Activated CD4-positive, alpha-beta memory T cell treated with anti-CD3 and anti-CD28 coated beads, Interleukin-2, amount 10 ng/mL, durations not matched to agents 7 days and 5 days (primary cell): ENCODE measurements around the gene MARCHF3. TPM values are rescaled to one million over a fixed set of nuclear protein-coding genes. Genes with fewer than 3 reads are reported as not detected.

Source experiments
- CTCF ChIA-PET: fragments of 350-600 bp; sonication (Branson Sonifier 250); formaldehyde crosslinking; loops from one replicate; lab custom pipeline; 2021; ENCODE audit warnings: antibody characterized with exemption, inconsistent platforms; lab: Charles Lee
- POLR2A ChIA-PET: fragments of 350-600 bp; sonication (Branson Sonifier 250); formaldehyde crosslinking; loops from one replicate; lab custom pipeline; 2021; ENCODE audit warnings: antibody characterized with exemption; lab: Charles Lee
- DNase-seq: peaks from one replicate; pipeline ENCODE4 v3.0.0-alpha.2; 2020
- H3K27ac Mint-ChIP-seq: one replicate; pipeline ENCODE4 v1.8.0; 2021; ENCODE audit warnings: mild to moderate bottlenecking, mixed read lengths
- H3K27me3 Mint-ChIP-seq: one replicate; pipeline ENCODE4 v1.8.0; 2021; ENCODE audit warnings: mixed read lengths
- H3K36me3 Mint-ChIP-seq: one replicate; pipeline ENCODE4 v1.8.0; 2021; ENCODE audit warnings: low read depth, mixed read lengths
- H3K4me1 Mint-ChIP-seq: one replicate; pipeline ENCODE4 v1.8.0; 2021; ENCODE audit warnings: mixed read lengths
- H3K4me3 Mint-ChIP-seq: one replicate; pipeline ENCODE4 v1.8.0; 2021; ENCODE audit warnings: mild to moderate bottlenecking, mixed read lengths
- H3K9me3 Mint-ChIP-seq: one replicate; pipeline ENCODE4 v1.8.0; 2021; ENCODE audit warnings: mixed read lengths
- total RNA-seq, 2 experiments: library from RNA; stranded (reverse); gene quantifications; one replicate each; pipeline ENCODE4 v1.2.3, GENCODE V29; 2021

MARCHF3 gene
- total RNA-seq, 2 experiments from 2014 or later, result 0.68 to 0.70 TPM

DNA sequence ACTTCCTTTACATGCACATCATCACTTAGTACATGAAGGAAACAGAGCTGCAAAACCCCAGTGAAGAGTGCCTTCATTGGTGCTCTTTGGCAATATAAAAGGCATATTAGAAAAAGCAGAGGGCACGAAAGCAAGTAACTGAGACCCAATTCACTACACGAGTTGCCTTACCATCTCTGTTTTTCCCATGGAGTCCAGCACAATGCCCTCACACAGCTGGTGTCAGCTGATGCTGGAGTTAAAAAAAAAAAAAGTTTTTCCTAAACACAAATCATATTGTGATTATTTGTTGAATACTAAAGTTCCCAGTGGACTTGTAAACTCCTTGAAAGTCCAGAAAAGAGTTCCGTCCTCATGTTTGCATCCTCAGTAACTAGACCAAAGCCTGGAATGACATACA lies 25.6 kb downstream of the MARCHF3 start:
- no peak for DNase-seq
- ChIA-PET POLR2A (no interaction called here), CTCF (no interaction called here)

GRCh38 chr5:127003798-127004495 lies 26.4 kb downstream of the MARCHF3 start:
- H3K4me1 Mint-ChIP-seq, result no peaks in the 10 kb centered on the region
- POLR2A ChIA-PET, result no interaction called here
- H3K9me3 Mint-ChIP-seq, result no peaks in the 10 kb centered on the region
- no peak overlapping the region for H3K27ac Mint-ChIP-seq
- no peaks in the 10 kb centered on the region for H3K36me3 Mint-ChIP-seq
- CTCF ChIA-PET, result no interaction called here
- H3K27me3 Mint-ChIP-seq, result no peaks in the 10 kb centered on the region
- DNase-seq, result no peak
- no peak overlapping the region for H3K4me3 Mint-ChIP-seq

More for the DNA sequence above, 25.6 kb downstream of the MARCHF3 start:
- no peak overlapping the region for H3K27ac Mint-ChIP-seq
- H3K4me1 Mint-ChIP-seq, result no peaks in the 10 kb centered on the region
- H3K9me3 Mint-ChIP-seq, result no peaks in the 10 kb centered on the region
- H3K36me3 Mint-ChIP-seq, result no peaks in the 10 kb centered on the region
- no peak overlapping the region for H3K4me3 Mint-ChIP-seq
- no peaks in the 10 kb centered on the region for H3K27me3 Mint-ChIP-seq

DNA sequence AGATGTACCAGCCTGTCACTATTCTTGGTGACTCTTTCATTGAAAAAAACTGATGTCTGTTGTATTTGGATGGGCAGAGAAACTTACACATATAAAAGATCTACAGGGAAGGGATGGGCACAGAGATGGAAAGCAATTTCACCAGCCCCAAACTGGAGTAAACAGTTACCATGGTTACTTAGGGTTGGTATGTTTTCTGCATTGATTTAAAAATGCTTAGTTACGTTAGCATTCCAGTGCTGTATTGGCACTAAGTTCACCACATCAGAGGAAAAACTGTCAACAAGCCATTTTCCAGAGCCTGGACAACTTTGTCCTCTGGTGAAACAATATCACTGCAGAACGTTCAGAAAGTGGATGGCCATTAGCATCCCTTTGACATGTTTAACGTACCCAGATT lies 28.0 kb downstream of the MARCHF3 start:
- CTCF ChIA-PET, result no interaction called here
- Mint-ChIP-seq H3K9me3 (no peaks in the 10 kb centered on the region), H3K27ac (no peak overlapping the region), H3K4me3 (no peak overlapping the region), H3K27me3 (no peaks in the 10 kb centered on the region), H3K36me3 (no peaks in the 10 kb centered on the region), H3K4me1 (no peaks in the 10 kb centered on the region)
- POLR2A ChIA-PET, result no interaction called here
- DNase-seq, result no peak

DNA sequence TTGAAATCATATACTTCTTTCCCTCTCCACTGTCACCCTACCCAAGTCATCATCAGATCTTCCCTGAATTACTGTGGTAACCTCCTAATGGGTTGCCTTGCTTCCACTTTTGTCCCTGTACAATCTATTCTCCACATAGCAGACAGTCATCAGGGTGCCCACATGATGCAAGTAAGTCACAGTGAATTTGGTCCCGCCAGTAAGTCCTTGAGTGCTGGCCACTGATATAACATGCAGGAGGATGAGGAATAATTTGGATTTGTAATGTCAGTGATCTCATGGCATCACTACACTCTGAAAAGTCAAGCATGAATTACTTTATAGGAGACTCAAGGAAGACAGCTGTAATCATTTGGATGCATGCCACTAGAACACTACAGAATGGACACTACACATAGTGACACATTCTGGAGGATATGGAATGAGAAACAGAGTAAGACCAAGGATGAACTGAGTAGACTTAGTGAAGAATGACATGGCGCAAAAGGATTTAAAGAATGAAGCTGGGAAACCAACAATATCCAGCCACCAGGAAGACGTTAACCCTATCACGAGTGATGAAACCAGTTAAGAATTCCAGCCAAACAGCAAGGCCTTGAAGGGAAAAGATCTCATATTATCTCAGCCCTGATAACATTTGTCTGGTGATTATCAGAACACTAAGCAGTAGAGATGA lies 28.6 kb downstream of the MARCHF3 start:
- CTCF ChIA-PET, result no interaction called here
- Mint-ChIP-seq H3K4me3 (no peak overlapping the region), H3K27ac (no peak overlapping the region), H3K27me3 (no peaks in the 10 kb centered on the region), H3K9me3 (no peaks in the 10 kb centered on the region), H3K36me3 (no peaks in the 10 kb centered on the region), H3K4me1 (no peaks in the 10 kb centered on the region)
- DNase-seq, result no peak
- POLR2A ChIA-PET, result no interaction called here

DNA sequence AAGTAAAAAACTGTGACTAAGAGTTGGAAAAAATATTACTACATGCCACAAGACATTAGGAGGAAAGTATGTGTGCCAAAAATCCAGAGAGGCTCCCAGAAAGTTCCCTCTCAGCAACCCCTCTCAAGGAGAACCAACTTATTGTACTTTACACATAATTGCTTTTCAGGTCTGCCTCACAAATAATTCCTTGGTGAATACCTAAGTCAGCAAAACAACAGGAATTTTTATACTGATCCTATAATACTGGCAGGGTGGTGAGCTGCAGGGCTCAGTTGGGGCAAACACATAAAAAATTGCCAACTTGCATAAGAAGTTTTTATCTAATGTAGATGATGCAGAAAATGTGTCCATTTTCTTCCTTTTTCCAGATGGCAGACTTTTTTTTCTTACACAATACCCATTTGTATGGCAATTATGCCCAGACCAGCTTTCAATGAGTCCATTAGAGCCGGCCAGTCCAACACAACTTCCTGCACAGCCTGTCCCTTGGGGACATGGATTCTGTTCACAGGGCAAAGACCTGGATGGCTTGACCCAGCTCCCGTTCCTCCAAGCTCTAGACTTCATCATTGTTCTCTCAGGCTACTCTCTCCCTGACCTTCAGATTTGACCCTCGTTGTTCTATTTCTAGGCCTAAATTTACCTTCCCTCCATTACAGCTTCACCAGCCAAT lies 31.3 kb downstream of the MARCHF3 start:
- no peaks in the 10 kb centered on the region for H3K27me3 Mint-ChIP-seq
- no peak overlapping the region for H3K27ac Mint-ChIP-seq
- POLR2A ChIA-PET, result no interaction called here
- no peaks in the 10 kb centered on the region for H3K9me3 Mint-ChIP-seq
- no peaks in the 10 kb centered on the region for H3K4me1 Mint-ChIP-seq
- no peak overlapping the region for H3K4me3 Mint-ChIP-seq
- DNase-seq, result no peak
- H3K36me3 Mint-ChIP-seq, result no peaks in the 10 kb centered on the region
- CTCF ChIA-PET, result no interaction called here

DNA sequence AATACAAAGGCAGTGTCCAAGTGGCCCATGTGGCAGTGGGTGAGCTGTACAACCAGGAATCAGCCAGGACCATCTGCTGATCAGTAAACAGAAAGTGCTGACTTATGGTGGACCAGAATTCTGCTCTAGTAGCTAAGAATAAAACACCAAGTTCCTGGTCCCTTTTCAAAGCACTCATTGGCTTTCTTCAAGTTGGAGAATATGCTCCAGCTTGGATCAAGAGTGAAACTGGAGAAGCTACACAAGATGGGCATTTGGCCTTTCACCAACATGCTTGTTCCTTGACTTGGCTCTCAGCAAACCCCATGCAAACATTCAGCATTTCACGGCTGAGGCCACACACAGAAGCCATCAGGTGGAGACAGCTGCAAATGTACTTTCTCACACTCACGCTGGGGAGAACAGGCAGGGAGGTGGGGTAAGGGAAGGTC lies 32.1 kb downstream of the MARCHF3 start:
- Mint-ChIP-seq H3K4me1 (no peaks in the 10 kb centered on the region), H3K36me3 (no peaks in the 10 kb centered on the region), H3K9me3 (no peaks in the 10 kb centered on the region), H3K4me3 (no peak overlapping the region), H3K27me3 (no peaks in the 10 kb centered on the region), H3K27ac (no peak overlapping the region)
- POLR2A ChIA-PET, result no interaction called here
- CTCF ChIA-PET, result no interaction called here
- no peak for DNase-seq

DNA sequence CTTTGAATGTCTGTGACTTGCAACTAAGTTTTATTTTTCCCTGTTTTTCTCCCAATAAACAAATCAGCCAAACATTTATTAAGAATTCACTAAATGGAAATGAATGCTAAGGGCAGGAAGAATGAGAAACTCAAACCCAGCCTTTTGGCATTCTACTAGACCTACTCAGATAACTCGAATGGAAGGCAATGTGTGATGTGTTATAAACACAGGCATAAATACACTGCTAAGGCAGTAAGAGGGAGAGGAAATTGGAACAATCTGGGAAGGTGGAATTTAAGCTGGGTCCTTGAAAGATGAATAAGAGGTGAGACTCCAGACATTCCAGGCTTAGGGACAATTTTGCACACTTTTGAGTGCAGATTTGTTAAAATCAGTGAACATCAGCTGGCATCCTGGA lies 34.7 kb downstream of the MARCHF3 start:
- no peak for DNase-seq
- POLR2A ChIA-PET, result no interaction called here
- CTCF ChIA-PET, result no interaction called here
- H3K27ac Mint-ChIP-seq, result no peak overlapping the region
- H3K4me3 Mint-ChIP-seq, result no peak overlapping the region
- H3K4me1 Mint-ChIP-seq, result no peaks in the 10 kb centered on the region
- H3K27me3 Mint-ChIP-seq, result no peaks in the 10 kb centered on the region
- H3K36me3 Mint-ChIP-seq, result no peaks in the 10 kb centered on the region
- H3K9me3 Mint-ChIP-seq, result no peaks in the 10 kb centered on the region

DNA sequence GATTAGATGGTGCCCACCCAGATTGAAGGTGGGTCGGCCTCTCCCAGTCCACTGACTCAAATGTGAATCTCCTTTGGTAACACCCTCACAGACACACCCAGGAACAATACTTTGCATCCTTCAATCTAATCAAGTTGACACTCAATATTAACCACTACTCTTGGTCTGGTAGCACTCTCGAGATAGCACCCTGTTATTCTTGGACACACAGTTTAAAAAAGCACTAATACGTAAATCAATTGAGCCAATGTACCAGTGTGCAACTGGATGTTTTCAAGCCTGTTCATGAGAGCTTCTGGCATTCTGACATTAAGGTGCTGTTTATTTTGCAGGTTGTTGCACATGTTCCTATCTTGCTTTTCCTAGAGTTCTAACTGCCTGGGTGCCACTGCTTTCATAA lies 35.3 kb downstream of the MARCHF3 start:
- no peak overlapping the region for H3K27ac Mint-ChIP-seq
- DNase-seq, result no peak
- no peaks in the 10 kb centered on the region for H3K9me3 Mint-ChIP-seq
- ChIA-PET CTCF (no interaction called here), POLR2A (no interaction called here)
- H3K36me3 Mint-ChIP-seq, result no peaks in the 10 kb centered on the region
- no peaks in the 10 kb centered on the region for H3K4me1 Mint-ChIP-seq
- no peak overlapping the region for H3K4me3 Mint-ChIP-seq
- H3K27me3 Mint-ChIP-seq, result no peaks in the 10 kb centered on the region

DNA sequence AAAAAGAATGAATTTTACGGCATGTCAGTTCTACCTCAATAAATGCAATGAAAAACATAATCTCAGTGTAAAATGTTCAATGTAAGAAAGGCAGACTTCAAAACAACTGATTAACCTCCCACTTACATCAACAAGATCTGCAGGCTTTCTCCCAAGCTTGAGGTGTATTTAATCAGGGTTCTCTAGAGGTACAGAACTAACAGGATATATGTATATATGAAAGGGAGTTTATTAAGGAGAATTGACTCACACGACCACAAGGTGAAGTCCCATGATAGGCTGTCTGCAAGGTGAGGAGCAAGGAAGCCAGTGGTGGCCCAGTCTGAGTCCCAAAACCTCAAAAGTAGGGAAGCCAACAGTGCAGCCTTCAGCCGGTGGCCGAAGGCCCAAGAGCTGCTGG lies 35.9 kb downstream of the MARCHF3 start:
- no peak for DNase-seq
- Mint-ChIP-seq H3K9me3 (no peaks in the 10 kb centered on the region), H3K4me3 (no peak overlapping the region), H3K36me3 (no peaks in the 10 kb centered on the region), H3K4me1 (no peaks in the 10 kb centered on the region), H3K27ac (no peak overlapping the region), H3K27me3 (no peaks in the 10 kb centered on the region)
- ChIA-PET POLR2A (no interaction called here), CTCF (no interaction called here)

DNA sequence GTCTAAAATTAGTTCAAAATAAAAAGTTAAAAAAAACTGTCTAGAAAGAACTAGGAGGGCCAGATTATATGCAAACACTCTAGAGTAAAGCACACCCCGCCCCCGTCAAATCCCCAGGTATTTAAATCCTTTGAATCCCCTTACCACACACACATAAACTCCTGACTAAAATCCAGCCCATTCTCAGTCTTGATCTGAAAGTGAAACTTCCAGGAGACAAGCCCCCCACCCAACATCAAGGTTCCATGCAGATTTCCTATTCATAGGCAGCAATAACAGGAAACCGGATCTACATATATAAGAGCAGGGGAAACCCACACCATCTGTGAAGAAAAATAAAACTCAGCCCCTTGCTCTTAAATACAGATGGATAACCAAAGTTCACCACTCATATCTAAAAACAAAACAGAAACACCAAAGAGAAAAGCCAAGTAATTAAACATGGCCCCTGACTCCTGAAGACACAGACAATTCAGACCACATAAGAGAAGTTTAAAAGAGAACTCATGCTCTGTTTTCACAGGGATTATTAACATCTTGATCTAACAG lies 42.3 kb downstream of the MARCHF3 start:
- ChIA-PET CTCF (no interaction called here), POLR2A (no interaction called here)
- no peak overlapping the region for H3K4me3 Mint-ChIP-seq
- peaks cover 12% of the 10 kb centered on the region for H3K4me1 Mint-ChIP-seq
- DNase-seq, result no peak
- H3K36me3 Mint-ChIP-seq, result no peaks in the 10 kb centered on the region
- H3K27ac Mint-ChIP-seq, result peak overlapping the region; percentile 16
- H3K27me3 Mint-ChIP-seq, result no peaks in the 10 kb centered on the region
- no peaks in the 10 kb centered on the region for H3K9me3 Mint-ChIP-seq

- Mint-ChIP-seq H3K27ac (no peak overlapping the region), H3K4me1 (peaks cover 12% of the 10 kb centered on the region), H3K4me3 (no peak overlapping the region), H3K27me3 (no peaks in the 10 kb centered on the region), H3K9me3 (no peaks in the 10 kb centered on the region), H3K36me3 (no peaks in the 10 kb centered on the region)
- POLR2A ChIA-PET, result no interaction called here
- no peak for DNase-seq
- CTCF ChIA-PET, result no interaction called here
Observed at GRCh38 chr5:126987271-126987899, 43.0 kb downstream of the MARCHF3 start.

DNA sequence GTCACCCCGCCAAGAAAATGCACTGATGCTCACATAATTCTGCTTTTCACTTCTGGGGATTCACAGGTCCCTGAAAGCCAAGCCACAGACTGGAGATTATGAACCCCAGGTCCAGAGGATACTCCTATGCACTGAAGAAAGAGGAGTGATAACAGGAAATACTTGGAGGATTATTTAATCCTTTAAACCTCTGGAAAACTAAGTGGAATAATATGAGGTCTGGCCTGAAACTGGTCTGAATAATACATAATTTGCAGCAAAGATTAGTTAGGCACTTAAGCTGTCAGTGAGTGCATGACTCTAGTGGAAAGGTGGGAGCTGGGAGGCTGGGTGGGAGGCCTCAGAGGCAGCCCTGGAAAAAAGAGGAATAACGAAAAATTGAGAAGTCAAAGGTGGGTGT lies 45.7 kb downstream of the MARCHF3 start:
- H3K4me1 Mint-ChIP-seq, result peaks cover 12% of the 10 kb centered on the region

GRCh38 chr5:126983874-126984266 lies 46.5 kb downstream of the MARCHF3 start:
- ChIA-PET POLR2A (no interaction called here), CTCF (no interaction called here)
- H3K9me3 Mint-ChIP-seq, result no peaks in the 10 kb centered on the region
- no peak overlapping the region for H3K27ac Mint-ChIP-seq
- peaks cover 12% of the 10 kb centered on the region for H3K4me1 Mint-ChIP-seq
- H3K36me3 Mint-ChIP-seq, result no peaks in the 10 kb centered on the region
- H3K4me3 Mint-ChIP-seq, result no peak overlapping the region
- H3K27me3 Mint-ChIP-seq, result no peaks in the 10 kb centered on the region
- no peak for DNase-seq

More for the DNA sequence above, 45.7 kb downstream of the MARCHF3 start:
- no peak overlapping the region for H3K27ac Mint-ChIP-seq
- no peaks in the 10 kb centered on the region for H3K27me3 Mint-ChIP-seq
- H3K4me3 Mint-ChIP-seq, result no peak overlapping the region
- H3K36me3 Mint-ChIP-seq, result no peaks in the 10 kb centered on the region
- no peaks in the 10 kb centered on the region for H3K9me3 Mint-ChIP-seq
- no peak for DNase-seq
- ChIA-PET CTCF (no interaction called here), POLR2A (no interaction called here)
